ENCODE data around the gene KIRREL1. TPM values are rescaled to one million over a fixed set of nuclear protein-coding genes. Genes with fewer than 3 reads are reported as not detected.

Gene KIRREL1
- total RNA-seq, 1 experiment from 2014 or later = 145 TPM

DNA sequence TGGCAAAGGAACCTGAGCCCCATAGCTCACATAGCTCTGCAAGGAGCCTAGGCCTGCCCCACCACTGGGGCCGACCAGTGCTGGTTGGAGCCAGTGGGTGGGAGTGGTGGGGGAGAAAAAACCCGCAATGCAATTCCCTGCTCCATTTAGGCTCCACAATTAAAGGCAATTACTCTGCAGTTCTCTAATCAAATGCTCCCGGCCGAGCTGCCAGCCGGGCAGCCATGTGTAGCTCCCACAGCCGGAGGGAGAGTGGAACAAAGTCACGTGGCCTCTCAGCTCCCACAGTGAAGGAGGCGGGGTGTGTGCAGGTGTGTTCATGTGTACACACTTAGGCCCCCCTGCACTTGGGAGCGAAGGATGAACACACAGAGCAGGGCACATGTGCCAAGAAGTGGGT is 81.6 kb downstream of the KIRREL1 start:
- CTCF ChIA-PET = interaction anchor here (0.5 kb wide), 2 partner anchors 38 to 57 kb away, joined by 3 to 8 read pairs; no protein-coding TSS in a partner anchor
- Histone ChIP-seq H3K4me3 (ENCODE audit: low read depth in 2 of 2, low read length in 2 of 2) (no peak overlapping the region), H3K9me3 (ENCODE audit: control insufficient read depth, insufficient read depth, low read depth, low read length) (no peaks in the 10 kb centered on the region), H3K27ac (ENCODE audit: low read length) (no peak overlapping the region), H3K4me1 (ENCODE audit: control insufficient read depth, insufficient read depth, low read length) (no peaks in the 10 kb centered on the region), H3K27me3 (ENCODE audit: control insufficient read depth, insufficient read depth, low read length) (no peaks in the 10 kb centered on the region), H3K36me3 (ENCODE audit: control insufficient read depth, insufficient read depth, low read length) (peaks cover 5% of the 10 kb centered on the region)
- DNase-seq (ENCODE audit: low read depth, low spot score) = no peak
- no TSS peak for BruUV-seq (replicated peaks)
- in situ Hi-C loops (cut with HindIII; ENCODE audit: low pct_unique_long_range_greater_than_20kb, low sequenced_read_pairs) (no loop called here), intact Hi-C loops (cut with micrococcal nuclease; ENCODE audit: unreplicated experiment) (no loop called here)
- POLR2A ChIA-PET = interaction anchor here (0.7 kb wide), 1 partner anchor 35 kb away, joined by 5 read pairs; no protein-coding TSS in a partner anchor
- no peak for ATAC-seq
- TF ChIP-seq POLR2AphosphoS5 (IDR thresholded peaks at IDR 0.05; ENCODE audit: low read depth, low read length) (no peak), SIN3A (IDR thresholded peaks at IDR 0.05; ENCODE audit: borderline replicate concordance, insufficient read depth, low read depth, low read length) (no peak), TCF7L2 (IDR thresholded peaks at IDR 0.05; ENCODE audit: low read depth, low read length) (no peak)
- TF ChIP-seq, protein P1, sequence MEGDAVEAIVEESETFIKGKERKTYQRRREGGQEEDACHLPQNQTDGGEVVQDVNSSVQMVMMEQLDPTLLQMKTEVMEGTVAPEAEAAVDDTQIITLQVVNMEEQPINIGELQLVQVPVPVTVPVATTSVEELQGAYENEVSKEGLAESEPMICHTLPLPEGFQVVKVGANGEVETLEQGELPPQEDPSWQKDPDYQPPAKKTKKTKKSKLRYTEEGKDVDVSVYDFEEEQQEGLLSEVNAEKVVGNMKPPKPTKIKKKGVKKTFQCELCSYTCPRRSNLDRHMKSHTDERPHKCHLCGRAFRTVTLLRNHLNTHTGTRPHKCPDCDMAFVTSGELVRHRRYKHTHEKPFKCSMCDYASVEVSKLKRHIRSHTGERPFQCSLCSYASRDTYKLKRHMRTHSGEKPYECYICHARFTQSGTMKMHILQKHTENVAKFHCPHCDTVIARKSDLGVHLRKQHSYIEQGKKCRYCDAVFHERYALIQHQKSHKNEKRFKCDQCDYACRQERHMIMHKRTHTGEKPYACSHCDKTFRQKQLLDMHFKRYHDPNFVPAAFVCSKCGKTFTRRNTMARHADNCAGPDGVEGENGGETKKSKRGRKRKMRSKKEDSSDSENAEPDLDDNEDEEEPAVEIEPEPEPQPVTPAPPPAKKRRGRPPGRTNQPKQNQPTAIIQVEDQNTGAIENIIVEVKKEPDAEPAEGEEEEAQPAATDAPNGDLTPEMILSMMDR (IDR thresholded peaks at IDR 0.05) = no peak
- TF ChIP-seq, protein P2, sequence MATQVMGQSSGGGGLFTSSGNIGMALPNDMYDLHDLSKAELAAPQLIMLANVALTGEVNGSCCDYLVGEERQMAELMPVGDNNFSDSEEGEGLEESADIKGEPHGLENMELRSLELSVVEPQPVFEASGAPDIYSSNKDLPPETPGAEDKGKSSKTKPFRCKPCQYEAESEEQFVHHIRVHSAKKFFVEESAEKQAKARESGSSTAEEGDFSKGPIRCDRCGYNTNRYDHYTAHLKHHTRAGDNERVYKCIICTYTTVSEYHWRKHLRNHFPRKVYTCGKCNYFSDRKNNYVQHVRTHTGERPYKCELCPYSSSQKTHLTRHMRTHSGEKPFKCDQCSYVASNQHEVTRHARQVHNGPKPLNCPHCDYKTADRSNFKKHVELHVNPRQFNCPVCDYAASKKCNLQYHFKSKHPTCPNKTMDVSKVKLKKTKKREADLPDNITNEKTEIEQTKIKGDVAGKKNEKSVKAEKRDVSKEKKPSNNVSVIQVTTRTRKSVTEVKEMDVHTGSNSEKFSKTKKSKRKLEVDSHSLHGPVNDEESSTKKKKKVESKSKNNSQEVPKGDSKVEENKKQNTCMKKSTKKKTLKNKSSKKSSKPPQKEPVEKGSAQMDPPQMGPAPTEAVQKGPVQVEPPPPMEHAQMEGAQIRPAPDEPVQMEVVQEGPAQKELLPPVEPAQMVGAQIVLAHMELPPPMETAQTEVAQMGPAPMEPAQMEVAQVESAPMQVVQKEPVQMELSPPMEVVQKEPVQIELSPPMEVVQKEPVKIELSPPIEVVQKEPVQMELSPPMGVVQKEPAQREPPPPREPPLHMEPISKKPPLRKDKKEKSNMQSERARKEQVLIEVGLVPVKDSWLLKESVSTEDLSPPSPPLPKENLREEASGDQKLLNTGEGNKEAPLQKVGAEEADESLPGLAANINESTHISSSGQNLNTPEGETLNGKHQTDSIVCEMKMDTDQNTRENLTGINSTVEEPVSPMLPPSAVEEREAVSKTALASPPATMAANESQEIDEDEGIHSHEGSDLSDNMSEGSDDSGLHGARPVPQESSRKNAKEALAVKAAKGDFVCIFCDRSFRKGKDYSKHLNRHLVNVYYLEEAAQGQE (IDR thresholded peaks at IDR 0.05; ENCODE audit: insufficient read depth in 1 of 2, low read depth in 2 of 2, low read length in 1 of 2) = no peak

DNA sequence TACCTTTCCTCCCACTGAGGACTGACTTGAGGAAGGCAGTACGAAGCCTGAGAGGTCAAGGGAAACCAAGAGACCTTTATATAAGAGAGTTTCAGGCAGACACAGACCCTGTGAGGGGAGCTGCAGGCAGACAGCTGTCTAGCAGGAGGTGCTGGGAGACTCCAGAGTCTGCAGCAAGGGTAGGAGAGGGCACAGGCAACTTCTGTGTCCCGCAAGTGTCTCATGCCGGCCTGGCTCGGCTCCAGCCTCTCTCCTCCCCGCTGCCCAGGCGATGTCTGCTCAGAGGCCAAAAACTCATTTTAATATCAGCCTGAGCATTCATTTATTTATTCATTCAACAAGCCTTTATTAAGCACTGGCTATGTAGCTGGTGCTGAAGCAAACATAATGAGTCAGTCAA is 83.0 kb downstream of the KIRREL1 start:
- no peak for ATAC-seq

More for the DNA sequence above, 83.0 kb downstream of the KIRREL1 start:
- Histone ChIP-seq H3K4me3 (ENCODE audit: low read depth in 2 of 2, low read length in 2 of 2) (no peak overlapping the region), H3K9me3 (ENCODE audit: control insufficient read depth, insufficient read depth, low read depth, low read length) (no peaks in the 10 kb centered on the region), H3K36me3 (ENCODE audit: control insufficient read depth, insufficient read depth, low read length) (peaks cover 11% of the 10 kb centered on the region), H3K27me3 (ENCODE audit: control insufficient read depth, insufficient read depth, low read length) (no peaks in the 10 kb centered on the region), H3K27ac (ENCODE audit: low read length) (no peak overlapping the region), H3K4me1 (ENCODE audit: control insufficient read depth, insufficient read depth, low read length) (no peaks in the 10 kb centered on the region)
- TF ChIP-seq, protein P1 (IDR thresholded peaks at IDR 0.05) = no peak
- TF ChIP-seq SIN3A (IDR thresholded peaks at IDR 0.05; ENCODE audit: borderline replicate concordance, insufficient read depth, low read depth, low read length) (no peak), POLR2AphosphoS5 (IDR thresholded peaks at IDR 0.05; ENCODE audit: low read depth, low read length) (no peak), TCF7L2 (IDR thresholded peaks at IDR 0.05; ENCODE audit: low read depth, low read length) (no peak)
- TF ChIP-seq, protein P2 (IDR thresholded peaks at IDR 0.05; ENCODE audit: insufficient read depth in 1 of 2, low read depth in 2 of 2, low read length in 1 of 2) = no peak
- POLR2A ChIA-PET = no interaction called here
- in situ Hi-C loops (cut with HindIII; ENCODE audit: low pct_unique_long_range_greater_than_20kb, low sequenced_read_pairs) (no loop called here), intact Hi-C loops (cut with micrococcal nuclease; ENCODE audit: unreplicated experiment) (no loop called here)
- no peak for DNase-seq (ENCODE audit: low read depth, low spot score)
- no TSS peak for BruUV-seq (replicated peaks)
- CTCF ChIA-PET = interaction anchor here (0.7 kb wide), 1 partner anchor 84 kb away, joined by 4 read pairs; no protein-coding TSS in a partner anchor

All from Panc1 (cell line).